T-helper 1 cell (primary cell): ENCODE data around the gene TRIM16.
A peak's percentile ranks its signal among the peaks of the same experiment; 100 is the strongest.
"Not testable (repeated sequence)": the region's sequence is repeated elsewhere in the genome, so short reads cannot be mapped to it uniquely, and the experiment has no call there.

Experiments used
- DNase-seq, 5 donors: peaks; one replicate each; pipeline ENCODE4 v3.0.0-alpha.2; 2012 to 2020
- total RNA-seq, 4 donors: gene quantifications; one replicate each; lab custom pipeline; 2026; lab: John Stamatoyannopoulos, UW

Gene TRIM16
- total RNA-seq: 4.0 to 15.8 (median 7.1) reads per million in 4 donors

- DNase-seq: peak; percentile 59 to 78 (median 72)
Observed at GRCh38 chr17:15683824-15684478, at the start of gene TRIM16. TRIM16 (minus strand) TSS chr17:15684311; CDS start chr17:15651609, 32,702 bp downstream.

- not testable (repeated sequence) for DNase-seq
Observed at GRCh38 chr17:15733174-15733789, 49.2 kb upstream of the TRIM16 start.

- not testable (repeated sequence) for DNase-seq
Observed at GRCh38 chr17:15731900-15732299, 47.8 kb upstream of the TRIM16 start, which contains the start of gene TBC1D26. TBC1D26 (plus strand) TSS chr17:15732283; CDS start chr17:15735349, 3,066 bp downstream.

- not testable (repeated sequence) for DNase-seq
Observed at GRCh38 chr17:15730535-15730934, 46.4 kb upstream of the TRIM16 start.

- not testable (repeated sequence) for DNase-seq
Observed at GRCh38 chr17:15716601-15717563, 32.8 kb upstream of the TRIM16 start.

GRCh38 chr17:15708879-15709278 lies 24.8 kb upstream of the TRIM16 start:
- not testable (repeated sequence) for DNase-seq

GRCh38 chr17:15704813-15705212 lies 20.7 kb upstream of the TRIM16 start:
- not testable (repeated sequence) for DNase-seq

GRCh38 chr17:15704239-15704638 lies 20.1 kb upstream of the TRIM16 start:
- not testable (repeated sequence) for DNase-seq

- not testable (repeated sequence) for DNase-seq
Observed at GRCh38 chr17:15699937-15700336, 15.8 kb upstream of the TRIM16 start.

- peak; percentile 84 to 98 (median 91) for DNase-seq
Observed at GRCh38 chr17:15699413-15699924, 15.4 kb upstream of the TRIM16 start, which contains the start of gene ZNF286A. ZNF286A (plus strand) TSS chr17:15699752; CDS start chr17:15700330, 578 bp downstream.

GRCh38 chr17:15698967-15699366 lies 14.9 kb upstream of the TRIM16 start:
- DNase-seq: not testable (repeated sequence)

- DNase-seq: not testable (repeated sequence)
Observed at GRCh38 chr17:15687494-15687893, 3.4 kb upstream of the TRIM16 start.

- DNase-seq: peak in 1 of 5 donors; percentile 26
Observed at GRCh38 chr17:15683135-15683534, 976 bp downstream of the TRIM16 start.

GRCh38 chr17:15675991-15676390 lies 8.1 kb downstream of the TRIM16 start:
- DNase-seq: not testable (repeated sequence)

GRCh38 chr17:15674640-15675039 lies 9.5 kb downstream of the TRIM16 start:
- DNase-seq: not testable (repeated sequence)

- not testable (repeated sequence) for DNase-seq
Observed at GRCh38 chr17:15669526-15669925, 14.6 kb downstream of the TRIM16 start.

- DNase-seq: no peak
Observed at GRCh38 chr17:15663691-15664090, 20.4 kb downstream of the TRIM16 start.

- no peak for DNase-seq
Observed at GRCh38 chr17:15663176-15663575, 20.9 kb downstream of the TRIM16 start.

GRCh38 chr17:15662681-15663080 lies 21.4 kb downstream of the TRIM16 start:
- DNase-seq: no peak

GRCh38 chr17:15660077-15660476 lies 24.0 kb downstream of the TRIM16 start:
- no peak for DNase-seq

GRCh38 chr17:15659663-15660062 lies 24.4 kb downstream of the TRIM16 start:
- no peak for DNase-seq

- no peak for DNase-seq
Observed at GRCh38 chr17:15659236-15659635, 24.9 kb downstream of the TRIM16 start.
